Ramos (cell line): ENCODE data around the gene GRK1.
"Not testable (repeated sequence)": the region's sequence is repeated elsewhere in the genome, so short reads cannot be mapped to it uniquely, and the experiment has no call there.

Experiments
- in situ Hi-C: fragments of 300-500 bp; cut with MboI; formaldehyde crosslinking; loops from one replicate; pipeline ENCODE4 v1.14.3; 2022; ENCODE audit warnings: low sequenced_read_pairs; ENCODE audit not compliant: unreplicated experiment

GRK1 gene

GRCh38 chr13:113751491-113751890, 84.5 kb downstream of the GRK1 start:
- in situ Hi-C loops = no loop called here

DNA sequence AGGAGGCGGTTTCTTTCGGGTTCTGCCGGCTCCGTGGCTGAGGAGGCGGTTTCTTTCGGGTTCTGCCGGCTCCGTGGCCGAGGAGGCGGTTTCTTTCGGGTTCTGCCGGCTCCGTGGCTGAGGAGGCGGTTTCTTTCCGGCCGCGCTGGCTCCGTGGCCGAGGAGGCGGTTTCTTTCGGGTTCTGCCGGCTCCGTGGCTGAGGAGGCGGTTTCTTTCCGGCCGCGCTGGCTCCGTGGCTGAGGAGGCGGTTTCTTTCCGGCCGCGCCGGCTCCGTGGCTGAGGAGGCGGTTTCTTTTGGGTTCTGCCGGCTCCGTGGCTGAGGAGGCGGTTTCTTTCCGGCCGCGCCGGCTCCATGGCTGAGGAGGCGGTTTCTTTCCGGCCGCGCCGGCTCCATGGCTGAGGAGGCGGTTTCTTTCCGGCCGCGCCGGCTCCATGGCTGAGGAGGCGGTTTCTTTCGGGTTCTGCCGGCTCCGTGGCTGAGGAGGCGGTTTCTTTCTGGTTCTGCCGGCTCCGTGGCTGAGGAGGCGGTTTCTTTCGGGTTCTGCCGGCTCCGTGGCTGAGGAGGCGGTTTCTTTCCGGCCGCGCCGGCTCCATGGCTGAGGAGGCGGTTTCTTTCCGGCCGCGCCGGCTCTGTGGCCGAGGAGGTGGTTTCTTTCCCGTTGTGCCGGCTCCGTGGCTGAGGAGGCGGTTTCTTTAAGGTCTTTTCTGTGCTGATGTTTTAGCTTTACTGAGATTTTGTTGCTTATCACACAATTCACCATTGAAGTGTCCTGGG, 85.4 kb downstream of the GRK1 start:
- in situ Hi-C loops = not testable (repeated sequence)

DNA sequence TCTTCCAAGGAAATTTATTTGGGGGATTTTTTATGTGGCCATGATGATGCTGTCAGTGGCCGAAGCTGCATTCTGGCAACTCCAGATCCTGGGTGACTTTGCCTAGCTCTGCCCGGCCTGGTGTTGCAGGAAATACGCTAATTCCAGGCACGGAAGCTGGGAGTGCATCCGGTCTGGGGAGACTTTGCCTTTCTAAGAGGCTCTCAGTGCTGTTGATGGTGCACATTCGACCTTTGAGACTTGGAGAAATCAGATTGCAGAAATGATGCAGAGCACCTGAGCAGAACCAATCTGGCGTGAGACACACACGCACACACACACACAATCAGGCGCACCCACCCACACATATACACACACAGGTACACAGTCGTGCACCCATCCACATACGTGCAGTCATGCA, 86.2 kb downstream of the GRK1 start:
- in situ Hi-C loops = no loop called here

DNA sequence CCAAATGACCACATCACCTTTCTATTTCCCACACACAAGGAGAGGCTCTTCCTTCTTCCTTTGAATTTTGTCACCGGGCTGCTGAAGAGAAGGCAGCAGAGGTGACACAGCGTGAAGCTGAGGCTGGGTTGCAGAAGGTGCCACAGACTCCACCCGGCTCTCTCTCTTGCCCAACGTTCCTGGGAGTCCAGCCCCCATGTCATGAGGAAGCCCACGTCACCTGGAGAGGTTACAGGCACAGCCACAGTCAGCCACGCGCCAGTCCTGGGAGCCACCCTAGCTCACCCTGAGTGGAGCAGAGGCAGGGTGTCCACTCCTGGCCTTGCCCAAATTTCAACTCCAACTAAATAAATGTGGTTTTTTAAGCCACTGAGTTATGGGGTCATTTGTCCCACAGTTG, 87.2 kb downstream of the GRK1 start:
- in situ Hi-C loops = no loop called here

DNA sequence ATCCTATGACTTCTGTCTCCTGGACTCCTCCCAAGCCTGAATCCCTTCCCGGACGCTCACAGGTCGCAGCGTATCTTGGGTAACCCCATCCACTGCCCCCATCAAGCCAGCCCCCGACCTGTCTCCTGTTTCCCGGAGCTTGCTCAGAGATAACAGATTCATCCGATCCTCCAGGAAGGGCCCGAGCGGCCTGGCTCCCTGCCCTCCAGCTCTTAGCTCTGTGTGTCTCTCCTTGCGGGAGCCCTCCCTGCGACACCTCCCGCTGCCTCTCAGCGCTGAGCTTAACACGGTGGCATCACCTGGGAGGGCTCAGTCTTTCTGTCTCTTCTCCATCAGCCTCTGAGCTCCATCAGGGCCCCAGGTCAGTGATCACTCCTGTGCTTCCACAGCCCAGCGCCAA, 87.7 kb downstream of the GRK1 start:
- in situ Hi-C loops = no loop called here

DNA sequence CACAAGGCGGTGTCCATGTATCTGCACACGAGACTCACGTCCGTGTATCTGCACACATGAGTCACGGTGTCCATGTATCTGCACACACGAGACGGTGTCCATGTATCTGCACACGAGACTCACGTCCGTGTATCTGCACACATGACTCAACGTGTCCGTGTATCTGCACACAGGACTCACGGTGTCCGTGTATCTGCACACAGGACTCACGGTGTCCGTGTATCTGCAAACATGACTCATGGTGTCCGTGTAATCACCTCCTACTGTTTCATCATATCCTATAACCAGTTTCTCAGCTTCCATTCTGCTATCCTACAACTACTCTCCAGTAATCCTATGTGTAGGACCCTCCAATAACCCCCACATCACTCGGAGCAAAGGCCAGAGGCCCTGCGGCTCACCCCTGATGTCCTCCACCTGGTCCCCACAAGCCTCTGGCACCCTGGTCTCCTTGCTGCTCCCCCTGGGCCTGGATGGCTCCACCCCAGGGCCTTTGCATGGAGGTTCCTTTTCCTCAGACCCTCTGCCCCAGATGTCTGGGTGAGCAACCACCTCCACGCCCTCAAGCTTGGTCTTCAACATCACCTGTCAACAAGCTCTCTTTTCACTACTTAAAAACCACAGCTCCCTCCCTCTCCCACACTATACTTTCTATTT, 89.5 kb downstream of the GRK1 start:
- in situ Hi-C loops = no loop called here

DNA sequence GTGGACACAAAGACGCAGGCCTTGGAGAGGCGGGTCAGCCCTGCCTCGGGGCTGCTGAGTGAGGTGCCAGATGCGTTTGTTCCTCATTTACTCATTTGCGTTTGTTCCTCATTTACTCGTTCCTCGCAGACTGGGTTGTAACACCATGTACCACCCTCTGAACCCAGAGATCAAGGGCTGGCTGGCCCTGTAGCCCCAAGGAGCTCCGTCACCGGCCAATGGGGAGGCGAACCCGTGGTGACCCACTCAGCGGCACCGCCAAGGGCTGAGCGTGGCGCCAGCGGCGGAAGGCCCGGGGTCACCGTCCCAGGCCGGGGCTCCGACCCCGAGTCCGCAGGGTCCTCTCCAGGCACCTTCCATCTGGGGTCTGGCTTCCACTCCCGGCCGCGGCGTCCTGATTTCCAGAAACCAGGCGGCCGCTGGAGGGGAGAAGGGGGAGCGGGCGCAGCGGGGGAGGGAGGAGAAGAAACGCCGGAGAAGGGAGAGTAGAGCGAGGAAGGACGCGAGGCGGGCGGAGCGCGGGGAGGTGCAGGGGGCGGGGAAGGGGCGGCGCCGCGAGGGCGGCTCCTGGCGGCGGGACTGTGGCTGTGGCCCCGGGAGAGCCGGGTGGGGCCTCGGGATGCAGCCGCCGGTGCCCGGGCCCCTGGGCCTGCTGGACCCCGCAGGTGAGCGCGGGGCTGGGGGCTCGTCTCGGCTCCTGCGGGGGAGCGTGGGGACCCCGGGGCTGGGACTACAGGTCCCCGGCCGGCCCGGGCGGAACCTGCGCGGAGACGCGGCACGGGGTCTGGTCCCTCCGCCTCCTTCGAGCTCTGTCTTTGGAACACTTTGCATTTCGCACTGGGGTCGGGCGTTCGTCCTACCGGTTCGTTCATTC, 91.9 kb downstream of the GRK1 start, which contains the start of gene TMEM255B:
Gene TMEM255B (plus strand): TSS at position 576 of the 874 bp plus-strand sequence. CDS start 44 bp downstream, at position 620.
- in situ Hi-C loops = no loop called here

DNA sequence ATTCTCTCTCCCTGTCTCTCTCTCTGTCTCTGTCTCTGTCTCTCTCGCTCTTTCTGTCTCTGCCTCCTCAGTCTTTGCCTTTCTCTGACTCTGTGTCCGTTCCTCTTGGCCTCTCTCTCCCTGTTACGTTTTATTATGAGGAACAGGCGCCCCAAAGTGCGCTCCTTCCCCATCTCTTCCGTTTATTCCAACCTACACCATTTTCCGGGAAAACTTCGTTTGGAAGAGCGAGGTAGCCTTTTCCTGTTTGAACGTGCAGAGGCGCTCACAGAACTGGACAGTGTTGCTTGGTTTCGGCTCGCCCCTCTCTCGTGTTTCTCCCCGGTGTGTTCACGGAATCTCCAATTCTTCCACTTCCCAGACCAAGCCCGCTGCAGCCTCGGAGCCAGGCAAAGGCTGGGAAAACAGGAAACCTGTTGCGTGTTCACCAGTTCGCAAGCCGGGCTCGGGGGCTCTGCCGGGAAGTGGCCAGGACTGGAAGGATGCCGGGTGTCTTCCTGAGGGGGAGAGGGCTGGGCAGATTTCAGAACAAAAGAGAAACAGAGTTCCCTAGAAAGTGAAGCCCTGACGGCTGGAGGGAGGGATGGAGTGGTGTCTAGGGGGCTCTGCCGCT, 92.6 kb downstream of the GRK1 start:
- in situ Hi-C loops = no loop called here

DNA sequence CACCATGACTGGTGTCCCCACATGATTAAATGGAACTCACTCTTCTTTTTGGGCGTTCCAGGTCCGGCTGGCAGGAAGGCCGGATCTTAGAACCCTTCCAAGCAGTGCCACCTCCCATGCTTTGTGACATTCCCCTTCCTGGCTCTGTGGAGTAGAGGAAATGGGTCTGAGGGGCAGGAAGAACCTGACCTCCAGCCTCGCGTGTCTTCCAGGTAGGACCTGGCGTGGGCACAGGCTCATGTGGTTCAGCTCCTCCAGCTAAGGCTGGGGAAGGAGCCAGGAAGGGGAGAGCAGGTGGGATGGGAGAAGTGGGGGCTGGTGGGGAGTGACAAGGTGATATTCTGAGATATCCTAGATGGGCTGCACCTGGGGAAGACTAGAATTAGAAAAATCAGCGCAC, 94.1 kb downstream of the GRK1 start:
- in situ Hi-C loops = no loop called here

DNA sequence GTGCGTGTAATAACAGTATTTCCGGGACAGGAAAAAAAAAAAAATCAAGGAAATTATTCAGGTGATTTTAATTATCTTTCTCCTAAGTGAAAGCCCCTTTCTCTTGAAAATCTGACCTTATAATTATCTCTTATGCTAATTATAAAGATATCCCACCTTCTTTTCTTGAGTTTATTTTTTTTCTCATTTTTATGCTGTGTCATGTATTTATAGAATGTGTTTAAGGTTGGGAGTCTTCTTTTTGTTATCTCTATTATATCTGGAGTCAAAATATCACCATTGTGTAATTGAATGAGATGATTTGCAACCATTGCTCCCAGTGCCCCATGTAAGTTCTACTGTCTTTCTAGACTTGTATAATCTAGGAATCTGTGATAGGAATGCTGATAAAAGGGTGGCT, 95.1 kb downstream of the GRK1 start:
- in situ Hi-C loops = no loop called here

DNA sequence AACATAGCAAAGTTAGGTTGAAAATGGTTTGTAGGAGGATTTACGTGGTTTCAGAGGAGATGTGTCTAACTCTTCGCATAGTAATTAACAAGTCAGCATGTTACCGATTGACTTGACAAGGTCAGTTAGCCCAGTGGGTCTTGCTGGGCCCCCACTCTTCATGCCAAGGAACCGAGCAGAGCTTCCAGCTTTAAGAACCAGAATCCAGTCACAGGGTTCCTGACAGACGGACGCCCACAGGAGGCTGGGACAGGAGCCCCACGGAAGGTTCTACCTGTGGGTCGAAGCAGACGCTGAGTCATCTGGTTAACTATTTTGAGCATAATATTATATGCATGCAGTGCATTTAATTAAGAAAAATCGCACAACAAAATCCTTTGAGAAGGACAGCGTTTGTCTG, 95.5 kb downstream of the GRK1 start:
- in situ Hi-C loops = no loop called here

- in situ Hi-C loops = no loop called here
Measured at GRCh38 chr13:113763254-113763653, 96.2 kb downstream of the GRK1 start.

DNA sequence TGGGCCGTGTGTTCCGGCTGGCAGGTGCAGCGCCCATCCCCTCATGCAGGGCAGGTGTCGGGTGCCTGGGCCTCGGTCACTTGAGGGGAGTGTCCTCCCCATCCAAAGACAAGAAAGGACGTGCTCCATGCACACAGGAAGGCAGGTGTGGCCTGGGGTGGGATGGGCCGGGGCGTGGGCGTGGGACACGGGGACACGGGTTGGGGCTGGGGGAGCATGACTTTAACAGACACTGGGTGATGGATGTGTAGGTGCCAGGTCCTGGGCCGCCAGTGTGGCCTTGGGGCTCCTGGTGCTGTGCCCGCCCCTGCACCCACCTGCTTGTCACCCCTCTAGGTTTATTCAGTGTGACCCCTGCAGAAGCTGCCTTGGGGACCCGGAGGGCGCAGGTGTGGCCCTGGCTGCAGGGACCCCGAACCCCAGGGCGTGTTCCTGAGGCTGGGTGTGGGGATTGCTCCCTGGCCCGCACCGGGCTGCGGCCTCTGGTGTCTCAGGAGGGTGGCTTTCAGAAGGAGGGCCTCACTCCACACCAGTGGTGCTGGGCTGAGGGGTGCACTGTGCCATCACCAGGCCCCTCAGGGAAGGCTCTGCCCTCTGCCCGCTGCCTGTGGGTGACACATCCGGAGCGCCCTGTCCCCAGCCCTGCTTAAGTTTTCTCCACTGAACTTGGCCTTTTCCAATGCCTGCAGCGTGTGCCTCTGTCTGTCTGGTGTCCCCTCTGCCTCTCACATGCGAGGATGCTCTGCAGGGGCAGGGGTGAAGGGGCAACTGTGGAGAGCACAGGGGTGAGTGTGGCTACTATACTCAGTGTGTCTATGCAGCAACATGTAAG, 97.2 kb downstream of the GRK1 start:
- in situ Hi-C loops = no loop called here

DNA sequence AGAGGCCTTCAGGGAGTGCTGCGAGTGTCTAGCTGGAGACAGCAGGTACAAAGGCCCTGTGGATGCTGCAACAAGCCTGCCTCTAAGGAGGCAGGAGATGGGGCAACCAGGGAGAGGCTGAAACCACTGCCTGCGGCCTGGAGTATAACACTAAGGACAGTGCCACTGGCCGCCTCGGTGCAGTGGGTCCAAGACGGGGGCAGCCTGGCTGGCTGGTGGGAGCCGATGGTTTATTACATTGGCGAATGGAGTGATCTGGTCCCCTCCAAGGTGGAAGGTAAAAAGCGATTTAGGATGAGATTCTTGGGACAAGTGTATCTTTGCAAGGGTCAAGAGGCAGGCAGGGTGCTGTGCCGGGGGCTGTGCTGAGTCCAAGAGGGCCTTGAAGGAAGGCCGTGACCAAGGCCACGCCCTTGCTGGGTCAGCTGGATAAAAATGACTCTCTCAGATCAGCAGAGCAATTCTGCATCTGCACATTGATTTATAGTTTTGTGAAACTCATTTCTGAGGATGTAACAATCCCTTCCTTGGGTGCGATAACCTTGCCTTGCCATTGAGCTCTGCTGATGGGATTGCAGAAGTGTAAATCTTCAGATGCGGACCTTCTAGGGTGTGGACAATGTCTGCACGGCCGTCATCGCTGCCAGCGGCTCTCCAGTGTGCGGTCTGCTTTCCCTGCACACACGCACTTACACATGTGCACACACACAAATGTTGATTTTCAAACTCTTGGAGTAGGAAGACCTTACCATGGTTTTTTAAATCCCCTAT, 98.0 kb downstream of the GRK1 start:
- in situ Hi-C loops = no loop called here

GRCh38 chr13:113765564-113765910, 98.5 kb downstream of the GRK1 start:
- in situ Hi-C loops = no loop called here

DNA sequence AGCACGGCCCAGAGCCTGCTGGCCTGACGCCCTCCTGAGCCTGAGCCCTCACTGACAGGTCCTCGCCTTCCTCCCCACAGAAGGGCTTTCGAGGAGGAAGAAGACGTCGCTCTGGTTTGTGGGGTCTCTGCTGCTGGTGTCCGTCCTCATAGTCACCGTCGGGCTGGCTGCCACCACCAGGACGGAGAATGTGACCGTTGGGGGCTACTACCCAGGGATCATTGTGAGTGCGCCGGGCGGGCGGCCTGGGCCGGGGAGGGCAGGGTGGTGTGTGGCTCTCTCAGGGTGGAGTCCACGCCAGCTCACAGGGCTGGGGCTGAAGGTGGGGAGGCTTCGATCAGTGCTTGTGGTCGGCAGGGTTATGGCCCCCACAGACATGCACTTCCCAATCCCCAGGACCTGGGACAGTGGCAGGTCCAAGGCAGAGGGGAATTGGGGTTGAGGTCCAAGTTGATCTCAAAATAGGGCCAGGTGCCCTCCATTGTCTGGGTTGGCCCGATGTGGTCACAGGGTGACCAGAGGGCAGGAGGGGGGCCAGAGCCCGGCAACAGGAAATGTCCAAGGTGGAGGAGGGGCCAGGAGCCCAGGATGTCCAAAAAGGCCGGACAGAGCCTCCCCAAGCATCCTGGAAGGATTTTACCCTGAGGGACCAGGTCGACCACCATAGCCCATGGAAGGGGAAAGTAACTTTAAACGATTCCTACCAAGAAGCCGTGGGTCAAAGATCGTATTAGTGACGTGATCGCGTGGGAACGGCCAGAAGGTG, 99.2 kb downstream of the GRK1 start:
- in situ Hi-C loops = no loop called here

DNA sequence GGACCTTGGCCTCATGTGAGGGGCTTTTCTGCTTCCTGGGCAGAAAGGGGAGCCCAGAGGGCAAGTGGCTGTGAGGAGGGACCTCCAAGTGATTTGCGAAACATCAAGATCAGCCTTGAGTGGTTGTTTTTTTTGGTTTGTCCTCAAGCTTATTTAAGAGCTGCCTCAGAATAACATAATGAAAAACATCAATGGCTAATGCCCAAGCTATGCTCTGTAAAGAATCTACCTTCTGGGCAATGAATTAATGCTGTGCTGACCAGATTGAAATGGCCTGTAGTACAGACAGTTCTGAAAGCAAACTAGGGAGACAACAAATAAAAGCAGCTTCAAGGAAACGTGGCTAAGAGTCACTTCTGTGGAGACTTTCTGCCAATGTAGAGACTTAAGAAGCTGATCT, 100.3 kb downstream of the GRK1 start:
- in situ Hi-C loops = no loop called here
